ENCODE measurements around the gene NKX6-2.

NKX6-2 gene

GRCh38 chr10:132755166-132755711, 30.7 kb downstream of the NKX6-2 start:
- no peak for DNase-seq (ENCODE audit: low read depth in 2 of 2)

GRCh38 chr10:132754071-132754470, 31.9 kb downstream of the NKX6-2 start:
- no peak for DNase-seq (ENCODE audit: low read depth in 2 of 2)

GRCh38 chr10:132753596-132753995, 32.4 kb downstream of the NKX6-2 start:
- DNase-seq (ENCODE audit: low read depth in 2 of 2) = no peak

GRCh38 chr10:132752961-132753360, 33.0 kb downstream of the NKX6-2 start:
- no peak for DNase-seq (ENCODE audit: low read depth in 2 of 2)

- no peak for DNase-seq (ENCODE audit: low read depth in 2 of 2)
These were observed 33.6 kb downstream of the NKX6-2 start for GRCh38 chr10:132752378-132752777.

GRCh38 chr10:132750936-132751335, 35.0 kb downstream of the NKX6-2 start:
- no peak for DNase-seq (ENCODE audit: low read depth in 2 of 2)

- no peak for DNase-seq (ENCODE audit: low read depth in 2 of 2)
These were observed 36.6 kb downstream of the NKX6-2 start for GRCh38 chr10:132749371-132749795.

- no peak for DNase-seq (ENCODE audit: low read depth in 2 of 2)
These were observed 37.2 kb downstream of the NKX6-2 start for GRCh38 chr10:132748545-132749370.

- DNase-seq (ENCODE audit: low read depth in 2 of 2) = no peak
These were observed 37.8 kb downstream of the NKX6-2 start for GRCh38 chr10:132748135-132748534.

GRCh38 chr10:132746801-132747625, 38.9 kb downstream of the NKX6-2 start:
- no peak for DNase-seq (ENCODE audit: low read depth in 2 of 2)

GRCh38 chr10:132746386-132746785, 39.6 kb downstream of the NKX6-2 start:
- no peak for DNase-seq (ENCODE audit: low read depth in 2 of 2)

GRCh38 chr10:132745971-132746370, 40.0 kb downstream of the NKX6-2 start:
- DNase-seq (ENCODE audit: low read depth in 2 of 2) = no peak

GRCh38 chr10:132745511-132745910, 40.4 kb downstream of the NKX6-2 start:
- DNase-seq (ENCODE audit: low read depth in 2 of 2) = no peak

- no peak for DNase-seq (ENCODE audit: low read depth in 2 of 2)
These were observed 41.1 kb downstream of the NKX6-2 start for GRCh38 chr10:132744839-132745238.

GRCh38 chr10:132743925-132744490, 41.9 kb downstream of the NKX6-2 start:
- no peak for DNase-seq (ENCODE audit: low read depth in 2 of 2)

- peak in 1 of 2 experiments; percentile 2 for DNase-seq (ENCODE audit: low read depth in 2 of 2)
These were observed 42.6 kb downstream of the NKX6-2 start for GRCh38 chr10:132743196-132743924.

- no peak for DNase-seq (ENCODE audit: low read depth in 2 of 2)
These were observed 43.1 kb downstream of the NKX6-2 start for GRCh38 chr10:132742837-132743194.

GRCh38 chr10:132742167-132742836, 43.6 kb downstream of the NKX6-2 start:
- DNase-seq (ENCODE audit: low read depth in 2 of 2) = no peak

- DNase-seq (ENCODE audit: low read depth in 2 of 2) = no peak
These were observed 45.4 kb downstream of the NKX6-2 start for GRCh38 chr10:132740588-132740987.

- no peak for DNase-seq (ENCODE audit: low read depth in 2 of 2)
These were observed 46.7 kb downstream of the NKX6-2 start for GRCh38 chr10:132739225-132739613.

All from fibroblast of skin of left quadriceps (primary cell).